ENCODE measurements around the gene IL4. TPM values are rescaled to one million over a fixed set of nuclear protein-coding genes. Genes with fewer than 3 reads are reported as not detected.

IL4 gene
- total RNA-seq, 1 donor from 2014 or later, result 21.6 TPM

GRCh38 chr5:132695956-132696355 is 22.2 kb downstream of the IL4 start:
- H3K27me3 Mint-ChIP-seq (ENCODE audit: low read depth), result no peaks in the 10 kb centered on the region
- H3K27ac Mint-ChIP-seq, result no peak overlapping the region
- peaks cover 2% of the 10 kb centered on the region for H3K9me3 Mint-ChIP-seq
- intact Hi-C loops (cut with micrococcal nuclease), result no loop called here
- DNase-seq (ENCODE audit: low spot score), result no peak
- no peak overlapping the region for H3K4me3 Mint-ChIP-seq (ENCODE audit: low read depth)
- peaks cover 56% of the 10 kb centered on the region for H3K36me3 Mint-ChIP-seq (ENCODE audit: low read depth)
- H3K4me1 Mint-ChIP-seq (ENCODE audit: low read depth), result peaks cover 15% of the 10 kb centered on the region

DNA sequence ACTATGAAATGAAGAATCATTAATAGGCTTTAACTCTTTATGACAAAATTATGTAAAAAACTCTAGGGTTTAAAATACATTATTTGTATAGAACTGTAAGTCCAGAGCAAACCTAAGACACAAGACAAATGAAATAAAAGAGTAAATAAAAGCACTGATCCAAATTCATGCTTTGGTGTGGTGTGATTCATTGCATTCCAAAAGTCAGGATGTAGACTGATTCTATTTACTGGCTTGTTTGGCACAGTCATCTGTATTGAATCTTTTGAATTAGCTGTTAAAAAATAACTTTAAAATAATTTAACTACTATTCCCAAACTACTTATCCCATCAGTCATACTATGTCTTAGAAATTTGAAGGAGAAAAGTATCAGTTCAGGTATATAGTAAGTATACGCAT is 31.1 kb downstream of the IL4 start:
- Mint-ChIP-seq H3K27me3 (ENCODE audit: low read depth) (no peaks in the 10 kb centered on the region), H3K36me3 (ENCODE audit: low read depth) (peaks cover 55% of the 10 kb centered on the region), H3K27ac (no peak overlapping the region), H3K9me3 (no peaks in the 10 kb centered on the region), H3K4me1 (ENCODE audit: low read depth) (peaks cover 13% of the 10 kb centered on the region), H3K4me3 (ENCODE audit: low read depth) (no peak overlapping the region)
- DNase-seq (ENCODE audit: low spot score), result no peak
- intact Hi-C loops (cut with micrococcal nuclease), result no loop called here

DNA sequence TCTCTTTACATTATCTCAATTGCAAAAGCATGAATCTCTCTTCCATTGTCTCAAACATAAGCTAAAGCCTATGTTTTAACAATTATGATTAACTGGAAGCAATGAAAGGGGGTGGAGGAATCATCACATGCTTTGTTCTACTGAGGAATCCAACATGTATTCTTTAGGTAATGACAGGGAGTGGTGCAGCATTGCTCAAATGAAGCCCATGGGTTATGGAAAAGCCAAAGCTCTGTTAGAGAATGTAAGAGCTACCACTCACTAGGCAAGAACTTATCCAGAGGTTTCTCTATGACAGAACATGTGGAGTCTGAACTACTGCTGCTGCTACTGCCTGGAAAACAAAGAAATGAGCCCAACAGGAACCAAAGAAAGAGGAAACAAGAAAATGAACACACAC is 34.9 kb downstream of the IL4 start:
- DNase-seq (ENCODE audit: low spot score), result no peak
- Mint-ChIP-seq H3K4me1 (ENCODE audit: low read depth) (peaks cover 10% of the 10 kb centered on the region), H3K27me3 (ENCODE audit: low read depth) (no peaks in the 10 kb centered on the region), H3K9me3 (no peaks in the 10 kb centered on the region), H3K27ac (no peak overlapping the region), H3K36me3 (ENCODE audit: low read depth) (peaks cover 44% of the 10 kb centered on the region), H3K4me3 (ENCODE audit: low read depth) (no peak overlapping the region)
- intact Hi-C loops (cut with micrococcal nuclease), result no loop called here

GRCh38 chr5:132714456-132715307 is 40.9 kb downstream of the IL4 start:
- peak overlapping the region; percentile 9 for H3K27ac Mint-ChIP-seq
- H3K4me3 Mint-ChIP-seq (ENCODE audit: low read depth), result no peak overlapping the region
- no peaks in the 10 kb centered on the region for H3K27me3 Mint-ChIP-seq (ENCODE audit: low read depth)

DNA sequence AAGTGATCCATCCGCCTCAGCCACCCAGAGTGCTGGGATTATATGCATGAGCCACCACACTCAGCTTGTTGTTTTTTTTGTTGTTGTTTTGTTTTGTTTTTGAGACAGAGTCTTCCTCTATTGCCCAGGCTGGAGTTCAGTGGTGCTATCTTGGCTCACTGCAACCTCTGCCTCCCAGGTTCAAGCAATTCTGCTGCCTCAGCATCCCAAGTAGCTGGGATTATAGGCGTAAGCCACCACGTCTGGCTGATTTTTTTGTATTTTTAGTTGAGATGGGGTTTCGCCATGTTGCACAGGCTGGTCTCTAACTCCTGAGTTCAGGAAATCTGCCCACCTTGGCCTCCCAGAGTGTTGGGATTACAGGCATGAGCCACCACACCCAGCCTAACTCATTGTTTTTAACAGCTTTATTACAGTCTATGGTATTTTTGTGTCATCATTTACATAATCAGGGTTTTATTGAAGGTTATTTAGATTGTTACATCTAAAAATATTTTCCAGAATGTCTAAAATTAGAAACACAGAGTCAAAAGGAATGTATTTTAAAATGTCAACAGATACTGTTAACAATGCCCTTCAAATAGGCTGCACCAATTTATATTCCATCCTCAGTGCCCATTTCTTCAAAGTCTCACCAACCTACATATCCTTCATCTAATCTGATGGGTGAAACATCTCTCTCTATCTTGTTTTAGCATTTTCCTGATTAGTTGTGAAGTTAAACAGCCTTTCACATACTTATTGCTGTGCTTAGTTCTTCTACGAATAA is 44.9 kb downstream of the IL4 start:
- Mint-ChIP-seq H3K27me3 (ENCODE audit: low read depth) (no peaks in the 10 kb centered on the region), H3K4me3 (ENCODE audit: low read depth) (no peak overlapping the region), H3K4me1 (ENCODE audit: low read depth) (peaks cover 17% of the 10 kb centered on the region), H3K27ac (no peak overlapping the region), H3K36me3 (ENCODE audit: low read depth) (peaks cover 54% of the 10 kb centered on the region), H3K9me3 (no peaks in the 10 kb centered on the region)
- intact Hi-C loops (cut with micrococcal nuclease), result no loop called here
- no peak for DNase-seq (ENCODE audit: low spot score)

More at GRCh38 chr5:132714456-132715307, 40.9 kb downstream of the IL4 start:
- no peak for DNase-seq (ENCODE audit: low spot score)
- intact Hi-C loops (cut with micrococcal nuclease), result loop anchor here (5.0 kb wide), 2 partner anchors 187 to 207 kb away; no protein-coding TSS in a partner anchor
- peaks cover 44% of the 10 kb centered on the region for H3K36me3 Mint-ChIP-seq (ENCODE audit: low read depth)
- H3K9me3 Mint-ChIP-seq, result no peaks in the 10 kb centered on the region
- peaks cover 18% of the 10 kb centered on the region for H3K4me1 Mint-ChIP-seq (ENCODE audit: low read depth)

DNA sequence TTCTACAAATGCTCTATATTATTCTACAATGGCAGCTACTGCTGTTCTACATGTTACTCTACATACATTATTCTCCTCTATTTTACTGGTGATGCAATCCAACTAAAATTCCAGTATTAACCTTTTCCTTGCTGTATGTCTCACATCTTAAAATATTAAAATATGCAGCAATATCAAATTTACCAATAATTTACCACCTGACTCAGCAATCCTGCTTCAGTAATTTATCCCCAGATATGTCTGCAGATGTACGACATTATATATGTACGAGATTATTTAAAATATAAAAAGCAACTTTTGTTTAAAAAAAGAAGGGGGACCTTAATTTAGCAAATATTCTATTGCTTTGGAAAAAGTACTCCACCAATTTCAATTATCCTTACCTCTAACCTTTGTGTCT is 52.0 kb downstream of the IL4 start:
- peaks cover 62% of the 10 kb centered on the region for H3K36me3 Mint-ChIP-seq (ENCODE audit: low read depth)
- peaks cover 7% of the 10 kb centered on the region for H3K4me1 Mint-ChIP-seq (ENCODE audit: low read depth)
- no peak overlapping the region for H3K4me3 Mint-ChIP-seq (ENCODE audit: low read depth)
- no peak for DNase-seq (ENCODE audit: low spot score)
- intact Hi-C loops (cut with micrococcal nuclease), result no loop called here
- no peaks in the 10 kb centered on the region for H3K27me3 Mint-ChIP-seq (ENCODE audit: low read depth)
- no peak overlapping the region for H3K27ac Mint-ChIP-seq
- no peaks in the 10 kb centered on the region for H3K9me3 Mint-ChIP-seq

GRCh38 chr5:132729896-132730295 is 56.1 kb downstream of the IL4 start:
- Mint-ChIP-seq H3K27me3 (ENCODE audit: low read depth) (no peaks in the 10 kb centered on the region), H3K27ac (no peak overlapping the region), H3K4me1 (ENCODE audit: low read depth) (peaks cover 14% of the 10 kb centered on the region), H3K4me3 (ENCODE audit: low read depth) (no peak overlapping the region), H3K9me3 (no peaks in the 10 kb centered on the region), H3K36me3 (ENCODE audit: low read depth) (peaks cover 59% of the 10 kb centered on the region)
- intact Hi-C loops (cut with micrococcal nuclease), result loop anchor here (10.0 kb wide), 1 partner anchor 315 kb away; no protein-coding TSS in a partner anchor
- DNase-seq (ENCODE audit: low spot score), result no peak

Other genes with a start within 250 kb of the IL4 start
- 155 TPM in 2 replicates for gene IRF1, start 183.2 kb upstream of the IL4 start, total RNA-seq
- gene IL5, start 130.5 kb upstream of the IL4 start, total RNA-seq, result 100.0 and 113 TPM in 2 replicates
- gene RAD50, start 117.0 kb upstream of the IL4 start, total RNA-seq, result 49.2 and 55.8 TPM in 2 replicates
- 777 and 830 TPM in 2 replicates for gene IL13, start 15.8 kb upstream of the IL4 start, total RNA-seq
- 40.7 and 41.4 TPM in 2 replicates for gene KIF3A, start 63.6 kb downstream of the IL4 start, total RNA-seq
- gene CCNI2, start 73.4 kb downstream of the IL4 start, total RNA-seq, result 7.6 and 7.7 TPM in 2 replicates
- gene SEPTIN8, start 103.2 kb downstream of the IL4 start, total RNA-seq, result 34.9 and 35.9 TPM in 2 replicates
- gene SOWAHA, start 139.3 kb downstream of the IL4 start, total RNA-seq, result 0.28 and 0.32 TPM in 2 replicates
- gene SHROOM1, start 156.7 kb downstream of the IL4 start, total RNA-seq, result 7.7 and 9.3 TPM in 2 replicates
- 0.11 TPM in 1 of 2 replicates, not detected in the other for gene GDF9, start 192.5 kb downstream of the IL4 start, total RNA-seq
- gene UQCRQ, start 192.7 kb downstream of the IL4 start, total RNA-seq, result 400 and 412 TPM in 2 replicates
- gene LEAP2, start 199.7 kb downstream of the IL4 start, total RNA-seq, result 4.3 and 4.4 TPM in 2 replicates

Data from activated T-helper 2 cell treated with anti-CD3 and anti-CD28 coated beads, Interferon-gamma antibody, Interleukin-2, Interleukin-4, amounts not matched to agents 10 μg/mL and 5 μg/mL and 100 μg/mL, durations not matched to agents 14 hours and 24 hours and 36 hours (primary cell).